Measurements from ENCODE around the gene SEC14L5.

- TF ChIP-seq CTCF (IDR thresholded peaks at IDR 0.05; ENCODE audit: low read length) (no peak), EZH2 (IDR thresholded peaks at IDR 0.05; ENCODE audit: borderline replicate concordance, low read length) (no peak)
Observed at GRCh38 chr16:4990415-4990814, 32.3 kb downstream of the SEC14L5 start.
